ENCODE measurements around the gene PHACTR3.

Gene PHACTR3

DNA sequence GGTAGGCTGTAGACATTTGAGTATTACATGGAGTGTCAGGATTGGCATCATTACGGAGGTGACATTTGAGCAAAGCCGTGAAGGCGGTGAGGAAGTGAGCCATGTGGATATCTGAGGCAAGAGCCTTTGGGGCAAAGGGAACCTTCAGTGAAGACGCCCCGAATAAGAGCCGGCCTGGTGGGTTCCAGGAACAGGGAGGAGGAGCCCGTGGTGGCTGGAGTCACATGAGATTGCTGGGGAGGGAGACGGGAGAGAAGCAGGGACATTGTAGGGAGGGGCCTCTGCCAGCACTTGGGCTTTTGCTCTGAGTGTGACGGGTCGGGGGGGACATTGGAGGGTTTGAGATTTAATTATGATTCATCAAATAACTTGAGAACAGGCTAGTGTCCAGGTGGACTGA, 78.3 kb downstream of the PHACTR3 start:
- no peak for DNase-seq

DNA sequence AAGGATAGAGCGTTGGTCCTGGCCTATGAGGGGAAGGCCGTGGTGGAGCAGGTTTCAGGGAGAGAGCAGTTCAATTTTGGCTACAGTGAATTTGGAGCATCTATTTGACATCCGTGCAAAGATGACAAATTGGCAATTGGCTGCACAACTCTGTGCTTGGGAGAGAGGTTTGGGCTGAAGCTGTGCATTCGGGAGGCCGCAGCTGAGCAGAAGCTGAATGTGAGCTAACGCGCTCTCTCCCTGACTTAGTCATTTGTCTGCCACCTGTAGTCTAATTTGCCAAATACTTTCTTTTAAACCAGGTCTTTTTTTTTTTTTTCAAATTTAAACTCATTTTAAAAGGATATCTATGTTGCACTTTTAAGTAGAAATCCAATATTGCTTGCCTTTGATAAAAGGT, 78.8 kb downstream of the PHACTR3 start:
- Histone ChIP-seq H3K9me3 (no peaks in the 10 kb centered on the region), H3K27me3 (peaks cover 0 to 12% of the 10 kb centered on the region in 2 donors), H3K4me3 (no peak overlapping the region), H3K27ac (no peak overlapping the region), H3K36me3 (no peaks in the 10 kb centered on the region), H3K4me1 (no peaks in the 10 kb centered on the region)
- DNase-seq = no peak
- intact Hi-C loops (cut with DNase I; ENCODE audit: low total_unique reads) = no loop called here
- TF ChIP-seq, protein P1, sequence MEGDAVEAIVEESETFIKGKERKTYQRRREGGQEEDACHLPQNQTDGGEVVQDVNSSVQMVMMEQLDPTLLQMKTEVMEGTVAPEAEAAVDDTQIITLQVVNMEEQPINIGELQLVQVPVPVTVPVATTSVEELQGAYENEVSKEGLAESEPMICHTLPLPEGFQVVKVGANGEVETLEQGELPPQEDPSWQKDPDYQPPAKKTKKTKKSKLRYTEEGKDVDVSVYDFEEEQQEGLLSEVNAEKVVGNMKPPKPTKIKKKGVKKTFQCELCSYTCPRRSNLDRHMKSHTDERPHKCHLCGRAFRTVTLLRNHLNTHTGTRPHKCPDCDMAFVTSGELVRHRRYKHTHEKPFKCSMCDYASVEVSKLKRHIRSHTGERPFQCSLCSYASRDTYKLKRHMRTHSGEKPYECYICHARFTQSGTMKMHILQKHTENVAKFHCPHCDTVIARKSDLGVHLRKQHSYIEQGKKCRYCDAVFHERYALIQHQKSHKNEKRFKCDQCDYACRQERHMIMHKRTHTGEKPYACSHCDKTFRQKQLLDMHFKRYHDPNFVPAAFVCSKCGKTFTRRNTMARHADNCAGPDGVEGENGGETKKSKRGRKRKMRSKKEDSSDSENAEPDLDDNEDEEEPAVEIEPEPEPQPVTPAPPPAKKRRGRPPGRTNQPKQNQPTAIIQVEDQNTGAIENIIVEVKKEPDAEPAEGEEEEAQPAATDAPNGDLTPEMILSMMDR (IDR thresholded peaks at IDR 0.05) = no peak

More for the DNA sequence above, 78.3 kb downstream of the PHACTR3 start:
- H3K27ac ChIP-seq = no peak overlapping the region
- peaks cover 0 to 15% of the 10 kb centered on the region in 2 donors for H3K27me3 ChIP-seq
- no peak overlapping the region for H3K4me3 ChIP-seq
- no peaks in the 10 kb centered on the region for H3K9me3 ChIP-seq
- TF ChIP-seq, protein P1 (IDR thresholded peaks at IDR 0.05) = no peak
- no peaks in the 10 kb centered on the region for H3K36me3 ChIP-seq
- H3K4me1 ChIP-seq = no peaks in the 10 kb centered on the region
- intact Hi-C loops (cut with DNase I; ENCODE audit: low total_unique reads) = no loop called here

GRCh38 chr20:59684685-59685242, 80.4 kb downstream of the PHACTR3 start:
- H3K36me3 ChIP-seq = no peaks in the 10 kb centered on the region
- H3K4me1 ChIP-seq = no peaks in the 10 kb centered on the region
- intact Hi-C loops (cut with DNase I; ENCODE audit: low total_unique reads) = no loop called here
- H3K9me3 ChIP-seq = no peaks in the 10 kb centered on the region
- peaks cover 0 to 3% of the 10 kb centered on the region in 2 donors for H3K27me3 ChIP-seq
- no peak overlapping the region for H3K4me3 ChIP-seq
- TF ChIP-seq, protein P1 (IDR thresholded peaks at IDR 0.05) = no peak
- no peak overlapping the region for H3K27ac ChIP-seq
- no peak for DNase-seq

- TF ChIP-seq, protein P1 (IDR thresholded peaks at IDR 0.05) = no peak
- intact Hi-C loops (cut with DNase I; ENCODE audit: low total_unique reads) = no loop called here
Observed at GRCh38 chr20:59686404-59687346, 82.3 kb downstream of the PHACTR3 start.

GRCh38 chr20:59688356-59688755, 84.0 kb downstream of the PHACTR3 start:
- intact Hi-C loops (cut with DNase I; ENCODE audit: low total_unique reads) = no loop called here
- Histone ChIP-seq H3K27me3 (no peaks in the 10 kb centered on the region), H3K4me1 (no peaks in the 10 kb centered on the region), H3K9me3 (no peaks in the 10 kb centered on the region), H3K36me3 (no peaks in the 10 kb centered on the region), H3K27ac (no peak overlapping the region), H3K4me3 (no peak overlapping the region)
- TF ChIP-seq, protein P1 (IDR thresholded peaks at IDR 0.05) = no peak
- no peak for DNase-seq

More at GRCh38 chr20:59686404-59687346, 82.3 kb downstream of the PHACTR3 start:
- Histone ChIP-seq H3K4me1 (no peaks in the 10 kb centered on the region), H3K27me3 (no peaks in the 10 kb centered on the region), H3K4me3 (no peak overlapping the region), H3K9me3 (no peaks in the 10 kb centered on the region), H3K27ac (no peak overlapping the region), H3K36me3 (no peaks in the 10 kb centered on the region)
- no peak for DNase-seq

Data from tibial artery (tissue), 4 donors.